ENCODE data around the gene ITGA7. TPM values are rescaled to one million over a fixed set of nuclear protein-coding genes. Genes with fewer than 3 reads are reported as not detected.

Gene ITGA7
- total RNA-seq, 1 donor from 2014 or later = 39.2 TPM

DNA sequence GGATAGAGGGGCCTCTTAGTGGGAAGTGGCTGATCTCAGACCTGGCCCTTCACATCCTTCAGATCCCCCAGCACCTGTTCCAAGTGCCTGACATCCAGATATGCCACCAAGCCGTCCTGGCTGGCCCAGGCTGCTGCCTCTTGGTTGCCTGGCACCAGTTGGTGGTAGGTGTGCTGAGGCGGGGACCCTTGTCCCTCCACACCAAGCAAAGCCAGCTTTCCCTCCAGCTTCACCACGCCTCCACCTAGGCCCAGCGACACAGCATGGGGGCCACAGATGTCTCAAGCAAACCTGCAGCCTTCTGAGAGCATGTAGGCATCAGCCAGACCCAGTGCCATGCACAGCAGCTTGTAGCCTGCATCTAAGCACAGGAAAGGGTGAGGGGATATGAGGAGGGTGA, 24.6 kb upstream of the ITGA7 start:
- H3K9me3 Mint-ChIP-seq = no peaks in the 10 kb centered on the region
- H3K36me3 Mint-ChIP-seq = peaks cover 3% of the 10 kb centered on the region
- no peak overlapping the region for H3K4me3 Mint-ChIP-seq
- no peak overlapping the region for H3K27ac Mint-ChIP-seq
- TF ChIP-seq, protein P1, sequence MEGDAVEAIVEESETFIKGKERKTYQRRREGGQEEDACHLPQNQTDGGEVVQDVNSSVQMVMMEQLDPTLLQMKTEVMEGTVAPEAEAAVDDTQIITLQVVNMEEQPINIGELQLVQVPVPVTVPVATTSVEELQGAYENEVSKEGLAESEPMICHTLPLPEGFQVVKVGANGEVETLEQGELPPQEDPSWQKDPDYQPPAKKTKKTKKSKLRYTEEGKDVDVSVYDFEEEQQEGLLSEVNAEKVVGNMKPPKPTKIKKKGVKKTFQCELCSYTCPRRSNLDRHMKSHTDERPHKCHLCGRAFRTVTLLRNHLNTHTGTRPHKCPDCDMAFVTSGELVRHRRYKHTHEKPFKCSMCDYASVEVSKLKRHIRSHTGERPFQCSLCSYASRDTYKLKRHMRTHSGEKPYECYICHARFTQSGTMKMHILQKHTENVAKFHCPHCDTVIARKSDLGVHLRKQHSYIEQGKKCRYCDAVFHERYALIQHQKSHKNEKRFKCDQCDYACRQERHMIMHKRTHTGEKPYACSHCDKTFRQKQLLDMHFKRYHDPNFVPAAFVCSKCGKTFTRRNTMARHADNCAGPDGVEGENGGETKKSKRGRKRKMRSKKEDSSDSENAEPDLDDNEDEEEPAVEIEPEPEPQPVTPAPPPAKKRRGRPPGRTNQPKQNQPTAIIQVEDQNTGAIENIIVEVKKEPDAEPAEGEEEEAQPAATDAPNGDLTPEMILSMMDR (conservative IDR thresholded peaks at IDR 0.05) = no peak
- DNase-seq (ENCODE audit: extremely low spot score, unreplicated experiment) = no peak
- H3K4me1 Mint-ChIP-seq (ENCODE audit: unreplicated experiment) = peaks cover 31% of the 10 kb centered on the region
- no peaks in the 10 kb centered on the region for H3K27me3 Mint-ChIP-seq

DNA sequence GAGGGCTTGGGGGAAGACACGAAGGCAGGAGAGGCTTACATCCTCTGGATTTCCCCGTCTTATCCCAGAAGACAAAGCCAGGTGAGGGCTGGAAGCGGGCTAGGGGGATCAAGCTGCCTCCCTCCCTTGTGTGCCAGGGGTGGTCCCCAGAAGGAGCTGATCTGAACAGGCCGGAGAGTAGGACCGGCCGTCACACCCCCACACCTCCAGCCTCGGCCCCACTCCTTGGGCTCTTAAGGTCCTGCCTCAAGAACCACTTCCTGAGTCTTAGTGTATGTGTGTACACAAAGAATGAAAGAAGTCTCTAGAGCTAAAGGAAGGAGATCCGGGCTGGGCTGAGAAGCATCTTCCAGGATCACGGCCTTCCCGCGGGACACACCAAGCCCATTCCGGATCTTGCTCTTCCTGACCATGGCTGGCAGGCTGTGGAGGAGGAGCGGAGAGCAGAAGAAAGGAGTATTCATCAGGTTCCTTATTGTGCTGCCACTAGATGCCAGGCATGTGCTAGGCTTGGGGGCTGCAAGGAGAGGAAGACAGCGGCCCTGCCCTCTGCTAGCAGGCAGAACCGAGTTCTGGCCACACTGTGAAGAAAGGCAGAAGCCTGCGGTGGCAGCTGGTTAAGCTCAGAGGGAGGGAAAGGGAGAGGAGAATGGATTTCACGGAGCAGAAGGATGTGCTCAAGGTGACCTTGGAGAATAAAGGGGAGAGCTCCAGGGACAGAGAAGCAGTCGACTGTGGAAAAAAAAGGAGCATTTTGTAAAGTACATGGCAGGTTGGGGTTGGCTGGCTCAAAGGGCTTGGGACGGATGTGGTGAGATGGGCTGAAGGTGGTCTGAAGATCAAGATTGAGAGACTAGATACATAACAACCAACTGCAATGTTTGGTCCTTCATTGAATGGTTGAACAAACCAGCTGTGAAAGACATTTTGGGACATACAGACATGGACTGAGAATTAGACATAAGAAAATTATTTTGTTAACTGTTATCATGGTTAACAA, 22.4 kb upstream of the ITGA7 start:
- Mint-ChIP-seq H3K4me3 (peak overlapping the region; percentile 95), H3K4me1 (ENCODE audit: unreplicated experiment) (peaks cover 32% of the 10 kb centered on the region), H3K27ac (peak overlapping the region; percentile 95), H3K9me3 (no peaks in the 10 kb centered on the region), H3K27me3 (no peaks in the 10 kb centered on the region), H3K36me3 (peaks cover 7% of the 10 kb centered on the region)
- TF ChIP-seq, protein P1 (conservative IDR thresholded peaks at IDR 0.05) = no peak
- no peak for DNase-seq (ENCODE audit: extremely low spot score, unreplicated experiment)

DNA sequence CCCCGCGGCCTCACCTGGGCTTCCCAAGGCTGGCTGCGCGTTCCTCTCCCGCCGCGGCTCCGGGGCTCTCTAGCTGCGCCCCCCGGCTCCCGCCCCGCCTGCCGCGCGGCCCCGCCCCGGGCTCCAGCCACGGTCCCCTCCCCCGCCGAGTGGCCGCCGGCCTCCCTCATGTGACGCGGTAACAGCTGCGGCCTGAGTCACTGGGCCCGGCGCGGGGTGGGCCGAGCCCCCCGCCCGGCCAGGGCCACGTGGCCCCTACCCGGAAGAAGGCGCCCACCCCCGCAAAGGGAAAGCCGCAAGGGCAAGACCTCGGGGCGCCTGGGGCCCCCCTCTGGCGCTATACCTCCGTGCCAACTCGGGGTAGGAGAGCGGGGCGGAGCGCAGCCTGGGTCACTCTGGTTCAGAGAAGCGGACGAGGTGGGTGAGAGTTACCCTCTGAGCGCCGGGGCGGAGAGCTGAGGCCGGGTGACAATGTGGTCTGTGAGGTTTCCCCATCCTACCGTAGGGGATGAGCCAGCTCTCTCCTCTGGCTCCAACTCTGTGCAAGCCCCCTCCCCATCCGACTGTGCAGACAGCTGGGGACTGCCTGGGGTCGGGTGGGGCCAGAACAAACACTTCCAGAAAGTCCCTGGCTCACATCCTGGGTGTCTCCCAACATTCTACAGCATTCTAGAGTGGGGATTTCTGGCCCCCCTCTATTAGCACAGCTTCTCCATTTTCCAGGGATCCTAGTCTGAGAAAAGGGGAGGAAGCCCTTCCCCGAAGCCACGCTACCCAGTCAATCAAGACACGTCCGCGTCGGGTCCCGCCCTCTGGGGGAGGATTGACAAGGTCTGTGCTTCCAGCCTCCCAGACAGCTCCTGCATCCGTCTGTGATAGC, 21.5 kb upstream of the ITGA7 start, which contains the start of gene CD63:
Gene CD63 (minus strand): TSS at position 71 of the 880 bp plus-strand sequence. CDS start 668 bp downstream, outside the sequence.
- TF ChIP-seq, protein P1 (conservative IDR thresholded peaks at IDR 0.05) = no peak
- Mint-ChIP-seq H3K4me1 (ENCODE audit: unreplicated experiment) (peaks cover 39% of the 10 kb centered on the region), H3K4me3 (peak within 1 kb of the TSS; percentile 95), H3K27me3 (no peaks in the 10 kb centered on the region), H3K27ac (peak within 1 kb of the TSS; percentile 95), H3K9me3 (no peaks in the 10 kb centered on the region), H3K36me3 (peaks cover 12% of the 10 kb centered on the region)
- DNase-seq (ENCODE audit: extremely low spot score, unreplicated experiment) = no peak

DNA sequence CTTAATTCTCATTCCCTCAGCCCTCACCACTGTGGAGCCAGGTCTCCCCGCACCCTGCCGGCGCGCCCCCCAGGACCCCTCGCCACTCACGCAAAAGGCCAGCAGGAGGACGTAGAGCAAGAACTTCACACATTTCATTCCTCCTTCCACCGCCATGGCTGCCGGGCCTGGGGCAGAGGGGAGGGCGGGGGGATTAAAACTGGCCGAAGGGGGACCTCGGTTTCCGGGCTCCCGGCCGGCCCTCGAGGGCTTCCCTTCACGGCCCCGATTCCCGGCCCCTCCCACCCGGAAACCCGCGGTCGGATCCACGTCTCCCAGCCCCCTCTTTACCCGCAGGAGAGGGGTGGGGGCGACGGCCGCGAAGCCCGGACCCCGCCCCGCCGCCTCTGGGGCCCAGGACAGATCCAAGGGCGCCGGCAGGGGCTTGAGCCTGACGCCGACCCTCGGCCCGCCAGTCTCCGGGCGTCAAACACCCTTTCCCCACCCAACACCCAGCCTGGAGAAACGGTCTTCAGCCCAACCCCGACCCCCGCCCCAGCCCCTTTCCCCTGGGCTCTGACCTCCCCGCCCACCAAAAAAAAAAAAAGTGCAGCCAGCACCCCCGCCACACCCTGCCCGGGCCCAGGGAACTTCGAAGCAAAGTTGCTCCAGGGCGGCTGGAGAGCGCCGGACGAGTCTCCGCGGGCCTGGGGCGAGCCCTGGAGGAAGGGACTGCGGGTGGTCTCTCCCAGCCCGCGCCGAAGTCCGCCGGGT, 20.7 kb upstream of the ITGA7 start:
- Mint-ChIP-seq H3K36me3 (peaks cover 16% of the 10 kb centered on the region), H3K9me3 (no peaks in the 10 kb centered on the region), H3K4me3 (peak overlapping the region; percentile 93), H3K4me1 (ENCODE audit: unreplicated experiment) (peaks cover 44% of the 10 kb centered on the region), H3K27ac (peak overlapping the region; percentile 79), H3K27me3 (no peaks in the 10 kb centered on the region)
- TF ChIP-seq, protein P1 (conservative IDR thresholded peaks at IDR 0.05) = peak; percentile 28
- DNase-seq (ENCODE audit: extremely low spot score, unreplicated experiment) = no peak
